AG20443 (cell line): ENCODE results near the gene ITGB2.
"Not testable (repeated sequence)": the region's sequence is repeated elsewhere in the genome, so short reads cannot be mapped to it uniquely, and the experiment has no call there.

Experiments
- DNase-seq: peaks from one replicate; pipeline ENCODE4 v3.0.0; 2012; ENCODE audit warnings: low spot score, mixed read lengths

The ITGB2 gene

GRCh38 chr21:44884097-44884496 lies 36.6 kb downstream of the ITGB2 start:
- no peak for DNase-seq

GRCh38 chr21:44883250-44883649 lies 37.4 kb downstream of the ITGB2 start:
- DNase-seq, result no peak

DNA sequence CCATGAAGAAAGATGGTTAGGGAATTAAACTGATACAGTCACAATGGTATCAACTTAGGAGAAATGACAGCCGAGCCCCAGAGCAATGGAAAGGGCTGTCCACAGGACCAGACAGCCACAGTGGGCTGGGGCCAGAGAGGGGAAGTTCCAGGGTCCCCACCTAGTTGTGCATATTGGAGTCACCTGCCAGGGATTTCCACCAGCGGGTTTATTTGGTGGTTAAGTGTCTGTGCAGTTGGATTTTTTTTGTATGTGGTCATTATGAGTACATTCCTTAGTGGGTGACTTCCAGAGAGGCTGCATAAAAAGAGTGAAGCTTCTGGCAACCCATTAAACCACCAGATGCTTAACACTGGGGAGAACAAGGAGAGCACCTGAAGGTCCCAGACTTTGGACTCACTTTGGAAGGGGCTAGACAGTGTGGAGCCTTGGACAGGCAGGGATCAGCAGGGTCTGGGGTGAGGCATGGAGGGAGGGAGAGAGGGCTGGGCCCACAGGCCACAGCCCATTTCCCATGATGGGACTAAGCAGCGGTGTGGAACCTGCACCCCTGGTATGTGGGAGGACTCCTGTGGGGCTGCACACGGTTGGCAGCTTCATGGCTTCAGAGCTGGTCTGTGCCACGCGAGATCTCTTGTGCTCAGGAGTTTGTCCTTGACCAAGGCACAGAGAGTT lies 39.4 kb downstream of the ITGB2 start:
- peak; percentile 71 for DNase-seq

DNA sequence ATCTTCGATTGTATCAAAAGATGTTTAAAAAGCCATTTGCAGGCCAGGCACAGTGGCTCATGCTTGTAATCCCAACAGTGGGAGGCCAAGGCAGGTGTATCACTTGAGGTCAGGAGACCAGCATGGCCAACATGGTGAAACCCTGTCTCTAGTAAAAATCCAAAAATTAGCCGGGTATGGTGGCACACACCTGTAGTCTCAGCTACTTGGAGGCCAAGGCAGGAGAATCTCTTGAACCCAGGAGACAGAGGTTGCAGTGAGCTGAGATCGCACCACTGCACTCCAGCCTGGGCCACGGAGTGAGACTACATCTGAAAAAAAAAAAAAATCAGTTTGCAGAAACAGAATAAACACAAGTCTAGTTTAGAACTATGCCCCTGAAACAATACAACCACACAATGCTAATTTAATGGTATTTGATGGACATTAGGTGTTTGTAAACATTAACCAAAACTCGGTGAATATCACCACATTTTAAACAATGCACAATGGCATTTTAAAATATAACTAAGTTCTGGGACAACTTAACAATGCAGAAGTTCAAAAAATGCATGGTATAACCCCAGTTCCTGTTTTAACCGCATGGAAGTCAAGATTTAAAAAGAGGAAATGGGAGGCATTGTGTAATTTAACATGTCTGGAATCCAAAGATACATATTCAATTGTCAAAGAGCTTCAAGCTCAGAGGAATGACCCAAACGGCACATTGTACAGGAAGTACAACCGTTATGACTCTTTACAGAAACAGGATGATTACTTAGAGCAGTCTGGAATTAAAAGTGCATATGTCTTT lies 40.1 kb downstream of the ITGB2 start:
- DNase-seq, result no peak

DNA sequence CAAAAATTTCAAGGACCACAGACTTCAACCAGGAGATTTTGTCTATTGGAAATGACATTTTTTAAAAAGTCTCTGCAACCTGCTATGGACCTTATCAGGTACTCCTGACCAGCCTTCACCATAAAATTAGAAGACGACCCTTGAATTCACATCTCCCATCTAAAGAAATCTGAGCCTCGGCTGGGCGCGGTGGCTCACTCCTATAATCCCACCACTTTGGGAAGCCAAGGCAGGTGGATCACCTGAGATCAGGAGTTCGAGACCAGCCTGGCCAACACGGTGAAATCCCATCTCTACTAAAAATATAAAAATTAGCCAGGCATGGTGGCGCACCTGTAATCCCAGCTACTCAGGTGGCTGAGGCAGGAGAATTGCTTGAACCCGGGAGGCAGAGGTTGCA lies 41.5 kb downstream of the ITGB2 start:
- not testable (repeated sequence) for DNase-seq

DNA sequence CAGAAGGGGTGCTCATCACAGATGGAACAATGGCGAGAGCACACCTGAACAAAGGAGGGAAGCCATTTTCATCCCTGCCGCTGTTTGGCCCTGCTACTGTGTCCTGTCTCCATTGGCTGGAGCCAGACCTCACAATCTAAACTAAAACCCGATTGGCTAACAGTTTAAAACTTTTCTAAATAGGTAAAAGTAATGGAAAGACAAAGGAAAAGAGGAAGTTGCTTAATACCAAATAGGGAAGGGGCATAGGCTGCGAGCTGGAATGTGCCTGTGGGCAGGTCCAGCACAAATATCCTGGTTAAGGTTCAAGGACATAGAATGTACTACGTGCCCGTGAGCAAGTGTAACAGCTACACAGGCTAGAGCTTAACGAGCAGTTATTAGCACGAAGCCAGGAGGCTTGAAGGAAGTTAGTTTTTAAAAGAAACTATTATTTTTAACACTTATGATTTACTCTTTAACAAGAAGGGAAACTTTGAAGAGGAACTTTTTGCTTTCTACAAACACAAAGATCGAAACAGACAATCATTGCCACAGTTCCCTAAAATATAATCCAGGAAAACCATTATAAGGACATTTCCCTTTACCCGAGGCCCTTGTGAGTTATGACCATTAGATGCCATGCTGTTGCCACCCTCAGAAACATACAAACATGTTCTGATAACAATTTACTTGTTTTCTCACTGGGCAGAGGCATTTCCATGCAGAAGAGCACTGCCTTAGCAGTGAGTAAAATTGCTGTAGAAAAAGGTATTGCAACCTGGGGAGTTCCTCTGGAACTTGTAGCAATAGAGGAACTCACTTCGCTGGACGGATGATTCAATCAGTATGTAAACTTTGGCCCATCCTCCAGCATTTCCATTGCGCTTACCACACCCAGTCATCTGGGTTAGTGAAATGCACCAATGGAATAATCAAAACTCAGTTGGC lies 42.4 kb downstream of the ITGB2 start:
- DNase-seq, result no peak

GRCh38 chr21:44876849-44877575 lies 43.7 kb downstream of the ITGB2 start:
- DNase-seq, result no peak

GRCh38 chr21:44875316-44875700 lies 45.4 kb downstream of the ITGB2 start:
- DNase-seq, result peak; percentile 44

GRCh38 chr21:44874497-44875315 lies 46.0 kb downstream of the ITGB2 start:
- no peak for DNase-seq

GRCh38 chr21:44874240-44874496 lies 46.5 kb downstream of the ITGB2 start:
- no peak for DNase-seq

DNA sequence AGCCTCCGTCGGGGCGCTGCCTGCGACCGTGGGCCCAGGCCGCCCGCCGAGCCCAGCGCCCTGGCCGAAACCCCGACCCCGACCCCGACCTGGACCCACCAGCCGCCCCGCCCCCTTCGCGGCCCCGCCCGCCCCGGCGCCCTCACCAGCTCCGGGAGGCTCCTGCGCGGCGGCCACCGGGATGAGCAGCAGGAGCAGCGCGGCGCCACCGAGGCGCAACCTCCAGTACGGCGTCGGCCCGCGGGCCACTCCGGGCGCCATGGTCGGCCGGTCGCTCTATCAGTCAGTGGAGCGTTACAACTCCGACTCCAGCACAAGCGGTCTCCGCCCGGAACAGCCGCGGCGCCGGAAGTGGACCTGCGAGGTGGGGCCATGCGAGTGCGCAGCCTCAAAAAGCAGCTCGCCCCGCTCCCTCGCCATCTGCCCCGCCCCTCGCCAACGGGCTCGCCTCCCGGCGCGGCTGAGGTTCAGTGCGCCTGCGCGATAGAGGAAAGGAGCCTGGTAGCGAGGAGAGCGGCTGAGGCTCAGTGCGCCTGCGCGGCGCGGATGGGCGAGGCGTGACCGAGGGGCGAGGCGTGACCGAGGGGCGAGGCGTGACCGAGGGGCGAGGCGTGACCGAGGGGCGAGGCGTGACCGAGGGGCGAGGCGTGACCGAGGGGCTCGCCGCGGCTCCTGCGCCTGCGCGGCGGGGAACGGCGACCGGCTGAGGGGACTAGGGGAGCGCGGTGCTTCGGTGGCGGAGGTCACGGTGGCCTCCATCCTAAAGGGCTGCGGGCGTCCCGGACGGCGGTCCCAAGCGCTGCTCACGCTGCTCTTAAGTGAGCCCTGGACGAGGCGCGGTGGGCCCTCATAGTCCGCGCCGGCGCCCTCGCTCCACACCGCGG lies 47.1 kb downstream of the ITGB2 start, which contains the start of gene PTTG1IP:
TSS of gene PTTG1IP (minus strand) at position 335 of the 884 bp plus-strand sequence. CDS start at position 261, 74 bp downstream.
- DNase-seq, result peak; percentile 100

DNA sequence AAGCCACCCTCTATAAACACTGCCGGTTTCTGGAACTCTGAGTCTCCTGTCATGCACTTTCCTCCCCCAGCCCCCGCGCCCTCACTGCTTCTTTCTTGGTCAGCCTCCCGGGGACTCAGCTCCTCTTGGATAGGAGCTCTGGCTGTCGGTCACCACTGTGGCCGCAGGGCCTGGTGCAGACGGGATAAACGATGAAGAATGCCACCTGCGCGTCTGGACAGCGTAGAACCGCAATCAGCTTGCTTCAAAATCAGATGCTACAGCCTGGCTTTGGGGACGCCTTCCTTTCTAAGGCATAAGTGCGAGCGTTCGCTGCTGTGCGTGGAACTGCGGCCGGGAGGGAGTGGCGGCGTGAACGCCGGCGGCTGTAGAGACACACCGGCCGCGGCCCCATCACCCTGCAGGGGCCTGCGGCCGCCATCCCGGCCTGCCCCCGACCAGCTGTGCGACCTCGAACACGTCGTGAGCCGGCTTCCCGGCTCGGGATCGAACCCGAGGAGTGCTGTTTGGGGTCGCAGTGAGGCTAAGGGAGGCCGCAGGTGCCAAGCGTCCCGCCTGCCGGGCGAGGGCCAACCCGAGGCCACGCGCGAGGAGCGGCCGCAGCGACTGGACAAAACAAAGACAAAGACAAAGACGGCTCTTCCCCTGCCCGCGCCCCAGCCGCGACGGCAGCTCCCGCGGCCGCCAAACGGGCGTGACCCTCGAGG lies 47.9 kb downstream of the ITGB2 start:
- no peak for DNase-seq

DNA sequence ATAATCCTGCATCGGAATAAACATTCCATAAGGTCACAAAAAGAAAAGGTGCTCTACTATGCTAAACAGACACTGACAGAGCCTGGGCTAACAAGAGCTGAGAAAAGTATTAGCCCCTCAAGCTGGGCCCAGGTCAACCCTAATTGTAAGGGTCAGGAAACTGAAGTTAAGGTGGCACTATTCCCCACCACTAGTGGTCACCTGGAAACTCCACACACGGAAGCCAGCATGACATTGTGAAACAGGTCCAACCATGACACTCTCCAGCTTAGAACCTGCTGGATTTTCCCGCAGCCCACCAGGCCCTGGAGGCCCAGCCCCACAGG lies 48.4 kb downstream of the ITGB2 start:
- DNase-seq, result no peak

- peak; percentile 82 for DNase-seq
Observed at GRCh38 chr21:44871576-44872269, 49.0 kb downstream of the ITGB2 start.

DNA sequence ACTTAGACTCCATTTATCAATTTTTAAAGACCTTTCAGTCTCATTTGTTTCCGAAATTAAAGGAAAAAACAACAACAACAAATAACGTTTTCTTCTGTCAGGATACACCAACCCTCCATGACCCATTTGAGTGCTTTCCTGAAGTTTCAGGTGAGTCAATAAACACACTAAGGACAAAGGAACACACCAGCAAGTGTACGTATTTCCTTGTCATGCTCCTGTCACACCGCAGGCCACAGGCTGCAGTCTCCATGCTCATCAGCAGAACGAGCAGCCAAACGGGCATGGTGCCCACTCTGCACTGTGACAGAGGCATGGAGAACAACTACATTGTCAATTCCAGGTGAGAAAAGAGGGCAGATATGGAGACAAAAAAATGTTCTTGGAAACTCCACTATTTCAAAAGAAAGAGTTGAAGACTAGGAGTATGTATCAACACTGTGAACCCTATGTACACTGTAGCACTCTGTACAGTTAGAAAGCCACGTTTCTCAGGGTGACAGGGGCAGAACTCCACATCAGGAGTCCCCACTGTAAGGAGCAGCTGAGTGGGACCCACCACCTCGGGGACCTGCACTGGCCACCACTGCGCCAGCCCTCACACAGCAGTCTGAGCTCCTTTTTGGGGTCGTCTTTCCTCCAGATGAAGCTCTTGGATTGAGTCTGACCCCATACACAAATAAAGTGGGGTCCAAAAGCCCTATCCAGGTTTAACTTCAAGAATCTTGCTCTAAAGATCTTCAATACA lies 49.8 kb downstream of the ITGB2 start:
- DNase-seq, result no peak

DNA sequence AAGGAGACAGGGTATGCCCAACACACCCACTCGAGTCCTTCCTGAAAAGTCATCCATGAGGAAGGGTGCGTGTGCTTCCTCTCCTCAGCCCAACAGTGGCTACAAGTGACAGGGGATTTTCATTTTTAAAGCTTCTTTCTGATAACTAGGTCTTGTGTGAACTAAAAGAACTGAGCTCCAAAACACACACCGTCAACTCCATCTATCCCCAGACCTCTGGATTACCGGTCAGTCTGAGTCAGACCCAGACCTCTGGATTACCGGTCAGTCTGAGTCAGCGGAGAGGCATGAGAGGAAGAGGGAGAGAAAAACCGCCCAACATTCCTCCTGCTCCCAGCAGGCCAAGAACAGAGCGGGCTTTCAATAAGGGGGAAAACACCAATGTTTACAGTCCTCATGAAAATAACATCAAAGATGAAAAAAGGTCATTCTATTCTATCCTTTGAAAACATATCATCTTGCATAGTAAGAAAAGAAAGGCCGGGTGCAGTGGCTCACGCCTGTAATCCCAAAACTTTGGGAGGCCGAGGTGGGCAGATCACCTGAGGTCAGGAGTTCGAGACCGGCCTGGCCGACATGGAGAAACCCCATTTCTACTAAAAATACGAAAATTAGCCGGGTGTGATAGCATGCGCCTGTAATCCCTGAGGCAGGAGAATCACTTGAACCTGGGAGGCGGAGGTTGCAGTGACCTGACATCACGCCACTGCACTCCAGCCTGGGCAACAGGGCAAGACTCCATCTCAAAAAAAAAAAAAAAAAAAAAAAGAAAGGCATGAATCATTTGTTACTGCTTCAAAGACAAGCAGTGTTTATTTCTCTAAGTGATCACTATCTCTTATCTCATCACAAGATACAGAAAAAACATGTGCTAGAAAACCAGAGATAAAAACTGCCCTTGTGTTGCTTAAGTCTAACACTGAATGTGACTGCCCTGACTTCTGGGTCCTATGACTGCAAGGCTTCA lies 50.6 kb downstream of the ITGB2 start:
- peak; percentile 85 for DNase-seq

DNA sequence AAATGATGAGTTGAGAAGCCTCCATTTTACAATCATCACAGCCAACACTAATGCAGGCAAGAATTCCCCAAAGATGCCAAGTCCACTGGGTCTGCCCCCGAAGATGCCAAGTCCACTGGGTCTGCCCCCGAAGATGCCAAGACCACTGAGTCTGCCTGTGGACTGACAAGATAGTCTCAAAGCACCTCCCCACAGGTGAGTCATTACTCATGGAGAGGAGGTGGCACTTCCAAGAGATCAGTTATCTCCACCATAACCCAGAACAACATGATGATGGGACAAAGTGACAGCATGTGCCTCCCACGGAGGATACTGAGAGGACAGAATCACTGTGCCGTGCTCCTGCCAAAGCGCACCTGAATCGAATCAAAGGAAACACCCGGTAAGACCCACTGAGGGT lies 52.0 kb downstream of the ITGB2 start:
- DNase-seq, result no peak
